Erythroblast (primary cell): ENCODE data around the gene LZTR1.

ENCODE experiments used
- GATA1 ChIP-seq: IDR thresholded peaks from 2 replicates; pipeline ENCODE4 v1.6.1; 2011; ENCODE audit warnings: low read depth, mild to moderate bottlenecking, control low read depth, low read length, moderate library complexity
- POLR2A ChIP-seq: IDR thresholded peaks from 2 replicates; pipeline ENCODE4 v1.6.1; 2011; ENCODE audit warnings: mild to moderate bottlenecking, low read length

- no peak for TF ChIP-seq POLR2A
- no peak for TF ChIP-seq GATA1
Measured at GRCh38 chr22:20946991-20947390, 35.1 kb upstream of the LZTR1 start.
